ENCODE results near the gene SLC13A3. TPM values are rescaled to one million over a fixed set of nuclear protein-coding genes. Genes with fewer than 3 reads are reported as not detected.

Gene SLC13A3
- total RNA-seq, 1 donor from 2014 or later: 7.4 TPM

DNA sequence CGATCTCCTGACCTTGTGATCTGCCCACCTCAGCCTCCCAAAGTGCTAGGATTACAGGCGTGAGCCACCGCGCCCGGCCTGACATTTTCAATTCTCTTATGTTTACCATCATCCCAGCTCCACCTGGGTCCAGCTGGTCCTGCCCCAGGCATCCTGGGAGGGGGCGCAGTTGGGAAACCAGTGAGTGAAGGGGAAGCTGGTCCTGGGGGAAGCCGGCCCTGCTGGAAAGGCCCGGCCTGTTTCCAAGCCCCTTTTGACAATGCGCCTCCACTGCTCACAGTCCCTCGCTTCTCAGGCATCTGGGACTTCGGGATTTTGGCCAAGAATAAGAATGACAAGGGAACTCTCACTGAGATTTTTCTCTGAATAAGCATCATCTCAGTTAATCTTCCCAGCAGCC is 14.2 kb downstream of the SLC13A3 start:
- H3K27ac Mint-ChIP-seq: no peak overlapping the region
- no peak overlapping the region for H3K27ac ChIP-seq
- TF ChIP-seq, protein P1, sequence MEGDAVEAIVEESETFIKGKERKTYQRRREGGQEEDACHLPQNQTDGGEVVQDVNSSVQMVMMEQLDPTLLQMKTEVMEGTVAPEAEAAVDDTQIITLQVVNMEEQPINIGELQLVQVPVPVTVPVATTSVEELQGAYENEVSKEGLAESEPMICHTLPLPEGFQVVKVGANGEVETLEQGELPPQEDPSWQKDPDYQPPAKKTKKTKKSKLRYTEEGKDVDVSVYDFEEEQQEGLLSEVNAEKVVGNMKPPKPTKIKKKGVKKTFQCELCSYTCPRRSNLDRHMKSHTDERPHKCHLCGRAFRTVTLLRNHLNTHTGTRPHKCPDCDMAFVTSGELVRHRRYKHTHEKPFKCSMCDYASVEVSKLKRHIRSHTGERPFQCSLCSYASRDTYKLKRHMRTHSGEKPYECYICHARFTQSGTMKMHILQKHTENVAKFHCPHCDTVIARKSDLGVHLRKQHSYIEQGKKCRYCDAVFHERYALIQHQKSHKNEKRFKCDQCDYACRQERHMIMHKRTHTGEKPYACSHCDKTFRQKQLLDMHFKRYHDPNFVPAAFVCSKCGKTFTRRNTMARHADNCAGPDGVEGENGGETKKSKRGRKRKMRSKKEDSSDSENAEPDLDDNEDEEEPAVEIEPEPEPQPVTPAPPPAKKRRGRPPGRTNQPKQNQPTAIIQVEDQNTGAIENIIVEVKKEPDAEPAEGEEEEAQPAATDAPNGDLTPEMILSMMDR (IDR thresholded peaks at IDR 0.05): no peak
- no peak for TF ChIP-seq EZH2 (IDR thresholded peaks at IDR 0.05)
- TF ChIP-seq EZH2phosphoT487 (IDR thresholded peaks at IDR 0.05): no peak

DNA sequence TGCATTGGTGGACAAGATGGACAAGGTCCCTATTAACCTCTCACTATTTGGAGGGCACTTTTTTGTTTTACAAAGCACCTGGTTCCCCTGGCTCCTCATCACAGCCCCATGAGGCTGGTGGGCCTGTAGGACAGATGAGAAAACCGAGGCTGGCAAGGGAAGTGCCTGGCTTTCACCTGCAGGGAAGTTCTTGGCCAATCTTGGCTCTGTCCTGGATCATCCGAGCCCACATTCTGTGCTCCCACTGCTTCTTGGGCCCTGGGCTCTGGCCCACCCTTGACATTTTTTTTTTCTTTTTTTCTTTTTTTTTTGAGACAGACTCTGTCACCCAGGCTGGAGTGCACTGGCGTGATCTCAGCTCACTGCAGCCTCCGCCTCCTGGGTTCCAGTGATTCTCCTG is 14.7 kb downstream of the SLC13A3 start:
- Histone ChIP-seq H3K4me3 (no peak overlapping the region), H3K27ac (no peak overlapping the region), H3K4me2 (no peak overlapping the region), H3K9me3 (ENCODE audit: low read depth) (no peaks in the 10 kb centered on the region), H3K36me3 (no peaks in the 10 kb centered on the region), H2AFZ (replicated peaks) (no peak overlapping the region), H3K4me1 (peaks cover 15% of the 10 kb centered on the region), H4K20me1 (ENCODE audit: low read depth) (no peaks in the 10 kb centered on the region), H3K27me3 (no peaks in the 10 kb centered on the region), H3K9ac (no peak overlapping the region), H3F3A (ENCODE audit: low read depth) (peaks cover 13% of the 10 kb centered on the region), H3K79me2 (ENCODE audit: low read depth) (no peaks in the 10 kb centered on the region)
- H3K36me3 Mint-ChIP-seq: no peaks in the 10 kb centered on the region
- H3K4me1 Mint-ChIP-seq: peaks cover 23% of the 10 kb centered on the region
- H3K27me3 Mint-ChIP-seq (ENCODE audit: insufficient read depth, low read depth): peaks cover 8% of the 10 kb centered on the region
- no peak overlapping the region for H3K4me3 Mint-ChIP-seq
- TF ChIP-seq EZH2phosphoT487 (IDR thresholded peaks at IDR 0.05) (no peak), EZH2 (IDR thresholded peaks at IDR 0.05) (no peak)
- TF ChIP-seq, protein P1 (IDR thresholded peaks at IDR 0.05): no peak
- H3K27ac Mint-ChIP-seq: peak overlapping the region; percentile 29
- DNase-seq (ENCODE audit: low spot score): no peak
- H3K9me3 Mint-ChIP-seq: no peaks in the 10 kb centered on the region

More for the DNA sequence above, 14.2 kb downstream of the SLC13A3 start:
- no peaks in the 10 kb centered on the region for H3K9me3 Mint-ChIP-seq
- Histone ChIP-seq H3K9ac (no peak overlapping the region), H3F3A (ENCODE audit: low read depth) (peaks cover 13% of the 10 kb centered on the region), H4K20me1 (ENCODE audit: low read depth) (no peaks in the 10 kb centered on the region), H3K9me3 (ENCODE audit: low read depth) (no peaks in the 10 kb centered on the region), H3K4me1 (peaks cover 10% of the 10 kb centered on the region), H3K4me2 (no peak overlapping the region), H3K27me3 (no peaks in the 10 kb centered on the region), H3K79me2 (ENCODE audit: low read depth) (no peaks in the 10 kb centered on the region), H2AFZ (replicated peaks) (no peak overlapping the region), H3K4me3 (no peak overlapping the region), H3K36me3 (no peaks in the 10 kb centered on the region)
- DNase-seq (ENCODE audit: low spot score): no peak
- H3K4me3 Mint-ChIP-seq: no peak overlapping the region
- peaks cover 23% of the 10 kb centered on the region for H3K4me1 Mint-ChIP-seq
- peaks cover 8% of the 10 kb centered on the region for H3K27me3 Mint-ChIP-seq (ENCODE audit: insufficient read depth, low read depth)
- no peaks in the 10 kb centered on the region for H3K36me3 Mint-ChIP-seq

DNA sequence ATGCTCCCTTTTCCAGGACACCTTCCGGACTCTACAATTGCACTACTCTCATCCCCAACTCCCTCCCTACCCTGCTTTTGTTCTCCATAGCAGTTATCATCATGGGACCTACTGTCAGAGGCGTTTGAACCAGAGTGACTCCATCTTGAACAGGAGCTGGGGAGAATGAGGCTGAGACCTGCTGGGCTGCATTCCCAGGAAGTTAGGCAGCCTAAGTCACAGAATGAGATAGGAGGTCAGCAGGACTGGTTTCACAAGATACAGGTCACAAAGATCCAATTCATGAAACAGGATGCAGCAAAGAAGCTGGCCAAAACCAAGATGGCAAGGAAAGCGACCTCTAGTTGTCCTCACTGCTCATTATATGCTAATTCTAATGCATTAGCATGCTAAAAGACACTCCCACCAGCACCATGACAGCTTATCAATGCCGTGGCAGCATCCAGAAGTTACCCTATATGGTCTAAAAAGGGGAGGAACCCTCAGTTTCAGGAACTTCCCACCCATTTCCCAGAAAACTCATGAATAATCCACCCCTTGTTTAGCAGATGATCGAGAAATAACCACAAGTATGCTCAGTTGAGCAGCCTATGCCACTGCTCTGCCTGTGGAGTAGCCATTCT is 15.6 kb downstream of the SLC13A3 start:
- no peaks in the 10 kb centered on the region for H3K27me3 ChIP-seq
- peaks cover 28% of the 10 kb centered on the region for H3K4me1 Mint-ChIP-seq
- peaks cover 13% of the 10 kb centered on the region for H3F3A ChIP-seq (ENCODE audit: low read depth)
- peaks cover 10% of the 10 kb centered on the region for H3K27me3 Mint-ChIP-seq (ENCODE audit: insufficient read depth, low read depth)
- H3K4me3 Mint-ChIP-seq: no peak overlapping the region
- DNase-seq (ENCODE audit: low spot score): no peak
- no peak overlapping the region for H3K4me3 ChIP-seq
- no peaks in the 10 kb centered on the region for H3K9me3 Mint-ChIP-seq
- no peaks in the 10 kb centered on the region for H3K36me3 Mint-ChIP-seq
- TF ChIP-seq EZH2 (IDR thresholded peaks at IDR 0.05) (no peak), EZH2phosphoT487 (IDR thresholded peaks at IDR 0.05) (no peak)
- TF ChIP-seq, protein P1 (IDR thresholded peaks at IDR 0.05): no peak
- H4K20me1 ChIP-seq (ENCODE audit: low read depth): no peaks in the 10 kb centered on the region
- no peaks in the 10 kb centered on the region for H3K79me2 ChIP-seq (ENCODE audit: low read depth)
- H3K27ac ChIP-seq: no peak overlapping the region
- no peaks in the 10 kb centered on the region for H3K9me3 ChIP-seq (ENCODE audit: low read depth)
- H3K4me2 ChIP-seq: no peak overlapping the region
- no peak overlapping the region for H2AFZ ChIP-seq (replicated peaks)
- peaks cover 22% of the 10 kb centered on the region for H3K4me1 ChIP-seq
- no peak overlapping the region for H3K27ac Mint-ChIP-seq
- H3K36me3 ChIP-seq: no peaks in the 10 kb centered on the region
- no peak overlapping the region for H3K9ac ChIP-seq

Measured in neural progenitor cell (in vitro differentiated cells).